Measurements from ENCODE around the gene STMP1. TPM values are rescaled to one million over a fixed set of nuclear protein-coding genes. Genes with fewer than 3 reads are reported as not detected.

Gene STMP1
- total RNA-seq, 4 donors from 2014 or later: 17.3 to 26.2 (median 18.2) TPM

GRCh38 chr7:135658564-135658963, 3.8 kb upstream of the STMP1 start:
- peaks cover 0 to 8% (median 6%) of the 10 kb centered on the region in 4 donors for H3K4me1 ChIP-seq
- H3K27ac ChIP-seq: no peak overlapping the region
- H3K4me3 ChIP-seq: no peak overlapping the region
- TF ChIP-seq POLR2A (IDR thresholded peaks at IDR 0.05) (no peak), CTCF (IDR thresholded peaks at IDR 0.05) (no peak)
- DNase-seq: no peak
- no peaks in the 10 kb centered on the region for H3K9me3 ChIP-seq
- no peaks in the 10 kb centered on the region for H3K27me3 ChIP-seq
- H3K36me3 ChIP-seq: no peaks in the 10 kb centered on the region

GRCh38 chr7:135659159-135659846, 3.0 kb upstream of the STMP1 start:
- TF ChIP-seq CTCF (IDR thresholded peaks at IDR 0.05) (no peak), POLR2A (IDR thresholded peaks at IDR 0.05) (no peak)
- H3K4me1 ChIP-seq: peaks cover 0 to 13% (median 7%) of the 10 kb centered on the region in 4 donors
- no peak overlapping the region for H3K27ac ChIP-seq
- H3K9me3 ChIP-seq: no peaks in the 10 kb centered on the region
- no peaks in the 10 kb centered on the region for H3K27me3 ChIP-seq
- DNase-seq: no peak
- H3K4me3 ChIP-seq: no peak overlapping the region
- no peaks in the 10 kb centered on the region for H3K36me3 ChIP-seq

- H3K9me3 ChIP-seq: no peaks in the 10 kb centered on the region
- peak overlapping the region; percentile 68 to 99 (median 94) for H3K4me3 ChIP-seq
- H3K36me3 ChIP-seq: no peaks in the 10 kb centered on the region
- no peaks in the 10 kb centered on the region for H3K27me3 ChIP-seq
- peak in 1 of 3 donors; percentile 51 for DNase-seq
- peaks cover 0 to 13% (median 7%) of the 10 kb centered on the region in 4 donors for H3K4me1 ChIP-seq
- TF ChIP-seq POLR2A (IDR thresholded peaks at IDR 0.05): no peak
- peak overlapping the region; percentile 75 to 93 (median 87) for H3K27ac ChIP-seq
These were observed 797 bp upstream of the STMP1 start for GRCh38 chr7:135661311-135662122.

- no peak for DNase-seq
- Histone ChIP-seq H3K9me3 (no peaks in the 10 kb centered on the region), H3K27ac (peak overlapping the region; percentile 75 to 93 (median 87)), H3K4me1 (peaks cover 0 to 13% (median 7%) of the 10 kb centered on the region in 4 donors), H3K36me3 (no peaks in the 10 kb centered on the region), H3K27me3 (no peaks in the 10 kb centered on the region), H3K4me3 (peak overlapping the region; percentile 68 to 99 (median 94))
- no peak for TF ChIP-seq CTCF (IDR thresholded peaks at IDR 0.05)
- no peak for TF ChIP-seq POLR2A (IDR thresholded peaks at IDR 0.05)
These were observed 266 bp upstream of the STMP1 start for GRCh38 chr7:135662123-135662372.

- no peaks in the 10 kb centered on the region for H3K36me3 ChIP-seq
- peak overlapping the region in 1 of 4 donors; percentile 93 for H3K27ac ChIP-seq
These were observed 1.8 kb downstream of the STMP1 start for GRCh38 chr7:135664046-135664589.

More at GRCh38 chr7:135664046-135664589, 1.8 kb downstream of the STMP1 start:
- no peak for TF ChIP-seq POLR2A (IDR thresholded peaks at IDR 0.05)
- TF ChIP-seq CTCF (IDR thresholded peaks at IDR 0.05): no peak
- Histone ChIP-seq H3K4me1 (peaks cover 0 to 13% (median 7%) of the 10 kb centered on the region in 4 donors), H3K27me3 (no peaks in the 10 kb centered on the region), H3K4me3 (no peak overlapping the region), H3K9me3 (no peaks in the 10 kb centered on the region)
- no peak for DNase-seq
